Left ventricle myocardium inferior (tissue), 1 donor: ENCODE results near the gene NELL1. TPM values are rescaled to one million over a fixed set of nuclear protein-coding genes. Genes with fewer than 3 reads are reported as not detected.

ENCODE experiments used
- DNase-seq: peaks from one replicate; pipeline ENCODE4 v3.0.0-alpha.2; 2020
- H3K27ac ChIP-seq: fragments of 200-600 bp; replicated peaks from 2 replicates; pipeline ENCODE4 v1.8.0; 2021
- H3K27me3 ChIP-seq: fragments of 200-600 bp; 2 replicates; pipeline ENCODE4 v1.8.0; 2021; ENCODE audit warnings: low read depth
- H3K36me3 ChIP-seq: fragments of 200-600 bp; 2 replicates; pipeline ENCODE4 v1.8.0; 2021
- H3K4me1 ChIP-seq: fragments of 200-600 bp; 2 replicates; pipeline ENCODE4 v1.8.0; 2021
- H3K4me3 ChIP-seq: fragments of 200-600 bp; 2 replicates; pipeline ENCODE4 v1.8.0; 2021; ENCODE audit warnings: mild to moderate bottlenecking, moderate library complexity
- H3K9me3 ChIP-seq: fragments of 200-600 bp; replicated peaks from 2 replicates; pipeline ENCODE4 v1.8.0; 2021
- intact Hi-C: fragments of 100-400 bp; cut with micrococcal nuclease; formaldehyde crosslinking; loops from one replicate; pipeline ENCODE4 v1.11.0; 2022
- total RNA-seq: library from RNA; stranded (reverse); fragmentation: NEBNext Ultra II Directional; extraction: Animal tissue kit (Norgen Biotek cat#: 25700); gene quantifications from one replicate; pipeline ENCODE4 v1.2.1, GENCODE V29; 2021
- TF ChIP-seq, protein P1 (sequence below): fragments of 200-600 bp; IDR thresholded peaks from 2 replicates; pipeline ENCODE4 v1.8.0; 2021; ENCODE audit warnings: antibody characterized with exemption, mild to moderate bottlenecking, borderline replicate concordance
- donor health status: DM: no; HTN: yes; CAD: no; lungs with severe emphysema.

The NELL1 gene
- total RNA-seq, 1 donor from 2014 or later = not detected

DNA sequence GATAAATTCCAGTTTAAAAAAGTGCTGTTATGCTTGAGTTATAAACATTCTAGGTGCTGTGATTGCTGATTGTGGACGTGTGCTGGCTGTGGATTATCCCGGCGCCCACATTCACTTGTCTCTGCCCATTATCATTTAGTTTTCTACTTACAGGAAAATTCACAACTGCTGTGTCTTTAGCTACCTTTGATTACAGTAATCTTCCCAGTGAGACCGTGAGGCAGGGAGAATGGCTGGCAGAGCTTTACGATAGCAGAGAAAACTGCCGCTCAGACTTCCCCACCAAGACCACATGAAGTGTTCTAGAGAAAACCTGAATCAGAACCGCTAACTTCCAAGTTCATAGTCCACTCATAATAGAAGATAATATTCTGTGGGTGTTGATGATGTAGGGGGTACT lies 34.6 kb upstream of the NELL1 start:
- H3K4me1 ChIP-seq = no peaks in the 10 kb centered on the region
- no peak overlapping the region for H3K27ac ChIP-seq
- no peaks in the 10 kb centered on the region for H3K36me3 ChIP-seq
- intact Hi-C loops = no loop called here
- TF ChIP-seq, protein P1, sequence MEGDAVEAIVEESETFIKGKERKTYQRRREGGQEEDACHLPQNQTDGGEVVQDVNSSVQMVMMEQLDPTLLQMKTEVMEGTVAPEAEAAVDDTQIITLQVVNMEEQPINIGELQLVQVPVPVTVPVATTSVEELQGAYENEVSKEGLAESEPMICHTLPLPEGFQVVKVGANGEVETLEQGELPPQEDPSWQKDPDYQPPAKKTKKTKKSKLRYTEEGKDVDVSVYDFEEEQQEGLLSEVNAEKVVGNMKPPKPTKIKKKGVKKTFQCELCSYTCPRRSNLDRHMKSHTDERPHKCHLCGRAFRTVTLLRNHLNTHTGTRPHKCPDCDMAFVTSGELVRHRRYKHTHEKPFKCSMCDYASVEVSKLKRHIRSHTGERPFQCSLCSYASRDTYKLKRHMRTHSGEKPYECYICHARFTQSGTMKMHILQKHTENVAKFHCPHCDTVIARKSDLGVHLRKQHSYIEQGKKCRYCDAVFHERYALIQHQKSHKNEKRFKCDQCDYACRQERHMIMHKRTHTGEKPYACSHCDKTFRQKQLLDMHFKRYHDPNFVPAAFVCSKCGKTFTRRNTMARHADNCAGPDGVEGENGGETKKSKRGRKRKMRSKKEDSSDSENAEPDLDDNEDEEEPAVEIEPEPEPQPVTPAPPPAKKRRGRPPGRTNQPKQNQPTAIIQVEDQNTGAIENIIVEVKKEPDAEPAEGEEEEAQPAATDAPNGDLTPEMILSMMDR = no peak
- DNase-seq = no peak
- peaks cover 3% of the 10 kb centered on the region for H3K9me3 ChIP-seq
- H3K27me3 ChIP-seq = peaks cover 32% of the 10 kb centered on the region
- no peak overlapping the region for H3K4me3 ChIP-seq

DNA sequence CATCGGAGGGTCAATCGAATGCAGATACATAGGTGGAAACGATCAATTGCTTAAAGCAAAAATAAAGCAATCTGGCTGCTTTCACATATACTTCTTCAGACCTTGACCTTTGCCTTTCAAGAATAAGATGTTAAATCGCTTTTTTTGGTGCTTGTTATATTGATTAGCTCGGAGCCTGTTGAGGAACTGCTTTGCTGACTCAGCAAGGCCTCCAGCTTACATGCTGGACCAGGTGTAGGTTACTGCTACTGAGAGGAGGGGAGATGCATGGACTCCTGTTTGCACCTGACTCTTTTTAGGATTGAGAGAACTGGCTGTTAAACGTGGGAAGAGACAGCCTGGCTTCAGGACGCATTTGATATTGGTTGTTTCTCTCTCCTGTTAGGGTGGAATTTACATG lies 31.3 kb upstream of the NELL1 start:
- Histone ChIP-seq H3K4me3 (no peak overlapping the region), H3K27ac (no peak overlapping the region), H3K27me3 (peaks cover 29% of the 10 kb centered on the region), H3K4me1 (no peaks in the 10 kb centered on the region), H3K36me3 (no peaks in the 10 kb centered on the region), H3K9me3 (no peaks in the 10 kb centered on the region)
- intact Hi-C loops = no loop called here
- DNase-seq = no peak
- TF ChIP-seq, protein P1 = no peak

DNA sequence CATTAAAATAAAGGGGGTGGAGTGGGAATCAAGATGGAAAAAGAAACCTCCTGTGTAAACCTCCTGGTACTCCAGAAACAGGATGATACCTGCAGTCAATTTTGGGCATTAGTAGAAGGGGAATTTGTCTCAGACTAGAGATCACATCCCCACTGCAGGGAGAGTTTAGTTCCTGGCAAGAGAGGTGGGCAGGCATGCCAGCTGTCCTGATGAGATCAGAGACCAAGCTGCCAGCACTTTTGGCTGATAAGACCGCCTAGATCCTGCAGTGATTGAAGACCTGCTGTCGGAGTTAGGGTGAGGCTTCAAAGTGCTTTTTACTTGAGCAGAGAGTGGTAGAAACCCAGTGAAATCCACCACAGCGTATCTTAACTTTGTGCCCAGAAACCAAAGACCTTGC lies 29.7 kb upstream of the NELL1 start:
- no peak for DNase-seq
- peaks cover 24% of the 10 kb centered on the region for H3K27me3 ChIP-seq
- no peak overlapping the region for H3K27ac ChIP-seq
- TF ChIP-seq, protein P1 = no peak
- H3K9me3 ChIP-seq = no peaks in the 10 kb centered on the region
- no peaks in the 10 kb centered on the region for H3K36me3 ChIP-seq
- H3K4me3 ChIP-seq = no peak overlapping the region
- intact Hi-C loops = no loop called here
- no peaks in the 10 kb centered on the region for H3K4me1 ChIP-seq

DNA sequence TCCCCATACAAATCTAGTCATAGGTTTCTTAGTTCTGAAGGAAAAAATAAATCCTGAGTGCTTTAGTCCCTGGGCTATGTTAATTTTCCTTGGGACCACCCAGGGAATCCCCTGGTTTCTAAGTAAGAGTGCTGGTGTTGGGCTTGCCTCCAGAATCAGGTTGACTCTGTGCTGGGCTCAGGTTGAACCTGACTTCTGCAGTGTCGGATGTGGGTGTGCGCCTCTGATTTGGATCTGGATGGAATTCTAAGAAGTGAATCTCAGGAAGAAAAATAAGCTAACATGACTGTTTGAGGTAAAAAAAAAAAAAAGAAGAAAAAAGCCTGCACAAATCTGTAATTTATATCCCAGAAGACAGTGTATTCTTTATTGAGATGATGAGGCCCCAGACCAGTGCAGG lies 29.0 kb upstream of the NELL1 start:
- H3K27me3 ChIP-seq = peaks cover 24% of the 10 kb centered on the region
- intact Hi-C loops = no loop called here
- no peaks in the 10 kb centered on the region for H3K4me1 ChIP-seq
- no peak overlapping the region for H3K27ac ChIP-seq
- TF ChIP-seq, protein P1 = no peak
- H3K4me3 ChIP-seq = no peak overlapping the region
- no peaks in the 10 kb centered on the region for H3K9me3 ChIP-seq
- no peak for DNase-seq
- no peaks in the 10 kb centered on the region for H3K36me3 ChIP-seq

DNA sequence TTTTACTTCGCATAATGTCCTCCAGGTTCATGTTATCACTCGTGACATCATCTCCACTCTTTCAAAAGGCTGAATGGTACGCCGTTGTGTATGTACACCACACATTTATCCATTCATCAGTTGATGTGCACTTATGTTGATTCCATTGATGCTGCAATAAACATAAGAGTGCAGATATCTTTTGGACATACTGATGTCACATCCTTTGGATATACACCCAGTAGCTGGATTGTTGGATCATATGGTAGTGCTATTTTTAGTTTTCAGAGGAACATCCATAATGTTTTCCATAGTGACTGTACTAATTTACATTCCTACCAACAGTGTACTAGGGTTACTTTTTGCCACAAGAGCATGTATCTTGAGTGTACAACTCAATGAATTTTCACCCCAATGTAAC lies 25.0 kb upstream of the NELL1 start:
- Histone ChIP-seq H3K4me3 (no peak overlapping the region), H3K27me3 (peaks cover 19% of the 10 kb centered on the region), H3K4me1 (no peaks in the 10 kb centered on the region), H3K9me3 (no peaks in the 10 kb centered on the region), H3K36me3 (no peaks in the 10 kb centered on the region), H3K27ac (no peak overlapping the region)
- TF ChIP-seq, protein P1 = no peak
- no peak for DNase-seq
- intact Hi-C loops = no loop called here
